K562 (cell line): Measurements from ENCODE around the gene ADCYAP1R1. TPM values are rescaled to one million over a fixed set of nuclear protein-coding genes. Genes with fewer than 3 reads are reported as not detected.
A peak's percentile ranks its signal among the peaks of the same experiment; 100 is the strongest.

Experiments
- ATAC-seq: fragments of 200-7000 bp; cut with Tn5 transposase; 3 replicates; pipeline ENCODE4 v1.9.1; 2020; ENCODE audit warnings: moderate library complexity
- BruUV-seq: library from RNA; stranded (reverse); fragments of 400-500 nt; replicated peaks from 2 replicates; lab custom pipeline; 2021; lab: Mats Ljungman, UMichigan
- CTCF ChIA-PET: fragments of 300-600 bp; formaldehyde crosslinking; extraction: SDS; loops from one replicate; lab custom pipeline; 2021; ENCODE audit warnings: low intra/inter-chr PET ratio; lab: Yijun Ruan, JAX
- POLR2A ChIA-PET: fragments of 300-600, 350-650 bp; sonication (Branson Sonifier 250); formaldehyde crosslinking; extraction: SDS; loops from one replicate; lab custom pipeline; 2021; ENCODE audit warnings: antibody characterized with exemption, inconsistent platforms; lab: Yijun Ruan, JAX
- DNase-seq, 4 experiments: peaks; one replicate each; pipeline versions ENCODE4 v3.0.0 to v3.0.0-alpha.2; 2011 to 2018; ENCODE audit warnings: low spot score in 3 of 4, mixed read lengths in 3 of 4; ENCODE audit errors: extremely low read depth in 1 of 4
- FAIRE-seq: peaks from 2 replicates; lab custom pipeline; 2011; peaks lifted over from hg19 to GRCh38; lab: Jason Lieb, UNC
- H2AFZ ChIP-seq: 2 replicates; pipeline ENCODE4 v1.6.0; 2011; ENCODE audit warnings: low read depth, low read length, control low read depth, inconsistent platforms
- H3K27ac ChIP-seq: fragments of 200-600 bp; 3 replicates; pipeline ENCODE4 v1.8.0; 2011; ENCODE audit warnings: low read depth, mild to moderate bottlenecking, control low read depth, inconsistent platforms, low read length, moderate library complexity, mixed read lengths; ENCODE audit errors: extremely low read depth
- H3K27me3 ChIP-seq, 2 experiments: fragments of 300-600 bp in 1 of 2; 2 replicates in 1 of 2; 3 replicates in 1 of 2; pipeline versions ENCODE4 v1.6.0 to v1.8.0; 2011; ENCODE audit warnings: inconsistent platforms in 2 of 2, low read length in 2 of 2, mild to moderate bottlenecking in 1 of 2, mixed read lengths in 1 of 2, moderate library complexity in 1 of 2; ENCODE audit not compliant: control insufficient read depth in 2 of 2, insufficient read depth in 2 of 2
- H3K36me3 ChIP-seq: fragments of 300-600 bp; 3 replicates; pipeline ENCODE4 v1.8.0; 2011; ENCODE audit warnings: mild to moderate bottlenecking, low read length, inconsistent platforms; ENCODE audit not compliant: control insufficient read depth, insufficient read depth
- H3K4me1 ChIP-seq, 2 experiments: fragments of 200-600 bp in 1 of 2; replicated peaks in 1 of 2; 2 replicates in 1 of 2; 3 replicates in 1 of 2; pipeline versions ENCODE4 v1.5.1 to v1.8.0; 2011; ENCODE audit warnings: inconsistent platforms in 2 of 2, low read length in 2 of 2, mild to moderate bottlenecking in 1 of 2, mixed read lengths in 1 of 2, moderate library complexity in 1 of 2; ENCODE audit not compliant: control insufficient read depth in 2 of 2, insufficient read depth in 2 of 2
- H3K4me2 ChIP-seq: 2 replicates; pipeline ENCODE4 v1.6.1; 2011; ENCODE audit warnings: low read length, control low read depth, inconsistent platforms, mixed read lengths; ENCODE audit not compliant: insufficient read depth
- H3K4me3 ChIP-seq: fragments of 200-600 bp; sonication (generic), shearing (Covaris generic); 2 replicates; pipeline ENCODE4 v1.5.1; 2016; ENCODE audit warnings: control low read depth, inconsistent platforms
- H3K79me2 ChIP-seq: fragments of 200-600 bp; 3 replicates; pipeline ENCODE4 v1.8.0; 2011; ENCODE audit warnings: low read length, inconsistent platforms; ENCODE audit not compliant: control insufficient read depth, insufficient read depth
- H3K9ac ChIP-seq, 2 experiments: 2 replicates each; pipeline versions ENCODE4 v1.6.0 to v1.6.1; 2011; ENCODE audit warnings: low read depth in 2 of 2, low read length in 2 of 2, control low read depth in 1 of 2, inconsistent platforms in 1 of 2, mild to moderate bottlenecking in 1 of 2, mixed read lengths in 1 of 2; ENCODE audit not compliant: insufficient read depth in 1 of 2
- H3K9me1 ChIP-seq: one replicate; pipeline ENCODE4 v1.6.0; 2011; ENCODE audit warnings: inconsistent platforms, mild to moderate bottlenecking, low read length, moderate library complexity; ENCODE audit not compliant: control insufficient read depth, insufficient read depth
- H3K9me3 ChIP-seq: replicated peaks from 2 replicates; pipeline ENCODE4 v1.5.1; 2011; ENCODE audit warnings: low read depth, low read length, inconsistent platforms; ENCODE audit not compliant: control insufficient read depth, insufficient read depth
- H4K20me1 ChIP-seq: replicated peaks from 2 replicates; pipeline ENCODE4 v1.6.1; 2011; ENCODE audit warnings: low read length, inconsistent platforms, mixed read lengths; ENCODE audit not compliant: control insufficient read depth, insufficient read depth
- KDM5B ChIP-seq: fragments of 200-600 bp; sonication (generic); IDR thresholded peaks from 2 replicates; pipeline ENCODE4 v1.6.1; 2012; ENCODE audit warnings: low read depth, mild to moderate bottlenecking, moderate library complexity, low read length, control low read depth, inconsistent platforms; ENCODE audit not compliant: insufficient replicate concordance
- KHSRP ChIP-seq: fragments of 450-650 bp; IDR thresholded peaks from 2 replicates; pipeline ENCODE4 v1.6.1; 2017
- NR3C1 ChIP-seq: sonication (generic); formaldehyde crosslinking; IDR thresholded peaks from 2 replicates; pipeline ENCODE4 v1.8.1; 2022; ENCODE audit warnings: missing genetic modification reagents
- RFX1 ChIP-seq: fragments of 450-650 bp; IDR thresholded peaks from 2 replicates; pipeline ENCODE4 v1.6.1; 2016; ENCODE audit warnings: mild to moderate bottlenecking, moderate library complexity
- SMAD3 ChIP-seq: fragments of 450-650 bp; formaldehyde crosslinking; conservative IDR thresholded peaks from 2 replicates; pipeline ENCODE4 v1.4.0; 2020; ENCODE audit warnings: mild to moderate bottlenecking
- ZNF12 ChIP-seq: sonication (generic); formaldehyde crosslinking; IDR thresholded peaks from 2 replicates; pipeline ENCODE4 v1.4.0; 2020; ENCODE audit warnings: mild to moderate bottlenecking, missing genetic modification reagents
- ZNF124 ChIP-seq: sonication (generic); formaldehyde crosslinking; IDR thresholded peaks from 2 replicates; pipeline ENCODE4 v1.8.1; 2022; ENCODE audit warnings: missing genetic modification reagents
- ZNF217 ChIP-seq: sonication (generic); formaldehyde crosslinking; IDR thresholded peaks from 2 replicates; pipeline ENCODE4 v1.8.0; 2022; ENCODE audit warnings: mild to moderate bottlenecking, missing genetic modification reagents
- WGBS: fragments of 100-300 bp; shearing (Covaris generic); methylation state at CpG from one replicate; pipeline ENCODE4 v1.1.6; 2016; ENCODE audit warnings: low coverage, mixed read lengths; ENCODE audit not compliant: insufficient coverage; ENCODE audit errors: missing lambda C conversion rate; 5-methylcytosine and 5-hydroxymethylcytosine counted together
- in situ Hi-C: fragments of 300-500 bp; cut with MboI; formaldehyde crosslinking; loops from 4 replicates; pipeline ENCODE4 v1.15.0; 2018; ENCODE audit warnings: inconsistent platforms, mixed read lengths
- intact Hi-C: fragments of 100-400 bp; cut with micrococcal nuclease; formaldehyde crosslinking; loops from 2 replicates; pipeline ENCODE4 v1.14.2; 2022
- polyA plus RNA-seq, 8 experiments: library from polyadenylated mRNA; depleted of rRNA in 4 of 8; stranded (reverse) in 5 of 8; unstranded in 3 of 8; fragments of >200 nt; fragmentation: Nextera tagmentation in 2 of 8; fragmentation: Illumina TruSeq in 1 of 8; extraction: Ambion mirVana in 2 of 8; extraction: Trizol in 1 of 8; gene quantifications; 2 replicates each; pipeline versions ENCODE4 v1.2.1 to v1.2.3, GENCODE V29; 2011 to 2014; ENCODE audit warnings: inconsistent platforms in 1 of 8, missing spikeins in 1 of 8
- total RNA-seq, 7 experiments: library from RNA; depleted of rRNA in 6 of 7; stranded (reverse); fragments of >200 nt in 6 of 7; fragmentation: Illumina TruSeq in 2 of 7; extraction: Trizol in 2 of 7; gene quantifications; 2 replicates each; pipeline versions ENCODE4 v1.2.1 to v1.2.3, GENCODE V29; 2011 to 2021; ENCODE audit warnings: low replicate concordance in 1 of 7
- TF ChIP-seq, protein P1 (sequence below): fragments of 250-450 bp; sonication (Bioruptor Pico); IDR thresholded peaks from 2 replicates; pipeline ENCODE4 v1.4.0; 2020; ENCODE audit warnings: mild to moderate bottlenecking
- TF ChIP-seq, protein P2 (sequence below): fragments of 250-450 bp; sonication (Bioruptor Pico); IDR thresholded peaks from 2 replicates; pipeline ENCODE4 v1.8.0; 2021; ENCODE audit warnings: moderate library complexity, mild to moderate bottlenecking, inconsistent platforms
- TF ChIP-seq, protein P3 (sequence below): sonication (generic); formaldehyde crosslinking; IDR thresholded peaks from 2 replicates; pipeline ENCODE4 v1.8.1; 2023; ENCODE audit warnings: mild to moderate bottlenecking, missing genetic modification reagents

ADCYAP1R1 gene
- total and polyA plus RNA-seq, 9 of the 15 experiments (the other 6 are each of a cell fraction or from before 2014, with no cell fraction given), result 0.03 to 0.07 TPM; not detected in 7

- Histone ChIP-seq H4K20me1 (0 out of 2 replicates have a peak, but pooled peaks cover 14% of the 10 kb centered on the region), H3K9me1 (peaks cover 4% of the 10 kb centered on the region), H3K4me3 (no peak overlapping the region), H3K4me1 (no peaks in the 10 kb centered on the region), H2AFZ (no peak overlapping the region), H3K79me2 (no peaks in the 10 kb centered on the region), H3K27ac (no peak overlapping the region), H3K4me2 (no peak overlapping the region), H3K9ac (no peak overlapping the region), H3K27me3 (peaks cover 0 to 11% of the 10 kb centered on the region in 2 experiments; a peak in 2 of 5 replicates), H3K9me3 (no peaks in the 10 kb centered on the region), H3K36me3 (no peaks in the 10 kb centered on the region)
- BruUV-seq, result no TSS peak
- POLR2A ChIA-PET, result interaction anchor here (1.5 kb wide), 1 partner anchor 9 kb away, joined by 4 read pairs; no protein-coding TSS in a partner anchor
- 0% methylated on average over 5 of the region's 5 CpGs for WGBS
- CTCF ChIA-PET, result no interaction called here
- in situ Hi-C loops (no loop called here), intact Hi-C loops (no loop called here)
- TF ChIP-seq RFX1 (0 out of 2 replicates have a peak, but pooled peaks have one; percentile 1), KDM5B (no peak)
- ATAC-seq, result no peak
- FAIRE-seq, result no peak
- no peak for DNase-seq
Measured at GRCh38 chr7:31017721-31018120, 34.4 kb upstream of the ADCYAP1R1 start.

DNA sequence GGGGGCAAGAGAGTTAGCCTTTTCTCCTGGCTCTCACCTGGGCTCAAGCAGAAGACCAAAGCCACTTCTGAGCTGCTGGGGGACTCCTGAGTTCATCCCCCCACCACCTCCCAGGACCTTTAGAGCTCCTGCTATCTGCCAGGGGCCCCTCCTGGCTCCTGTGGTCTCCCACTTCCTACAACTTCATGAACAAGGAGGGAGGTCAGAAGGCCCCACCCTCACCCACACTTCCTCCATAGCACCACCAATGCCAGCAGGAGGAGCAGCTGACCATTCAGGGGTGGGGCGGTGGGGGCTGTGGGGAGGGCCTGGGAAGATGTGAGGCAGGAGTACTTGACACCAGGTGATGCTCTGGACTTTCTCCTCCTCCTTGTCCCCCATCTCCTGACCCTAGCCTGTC lies 32.6 kb upstream of the ADCYAP1R1 start:
- 0% methylated on average over 1 of the region's 1 CpG for WGBS
- intact Hi-C loops (no loop called here), in situ Hi-C loops (no loop called here)
- no peaks in the 10 kb centered on the region for H3K79me2 ChIP-seq
- ChIA-PET POLR2A (interaction anchor here (1.6 kb wide), 1 partner anchor 18 kb away, joined by 4 read pairs; no protein-coding TSS in a partner anchor), CTCF (no interaction called here)
- no peak overlapping the region for H3K27ac ChIP-seq
- H3K9me1 ChIP-seq, result peaks cover 4% of the 10 kb centered on the region
- no peaks in the 10 kb centered on the region for H3K36me3 ChIP-seq
- H2AFZ ChIP-seq, result no peak overlapping the region
- no peak for DNase-seq
- no peak overlapping the region for H3K9ac ChIP-seq
- H4K20me1 ChIP-seq, result 0 out of 2 replicates have a peak, but pooled peaks cover 14% of the 10 kb centered on the region
- BruUV-seq, result no TSS peak
- no peak overlapping the region for H3K4me2 ChIP-seq
- no peaks in the 10 kb centered on the region for H3K9me3 ChIP-seq
- ATAC-seq, result no peak
- H3K4me3 ChIP-seq, result no peak overlapping the region
- no peak for FAIRE-seq
- no peaks in the 10 kb centered on the region for H3K4me1 ChIP-seq
- peaks cover 0 to 7% of the 10 kb centered on the region in 2 experiments; a peak in 2 of 5 replicates for H3K27me3 ChIP-seq
- TF ChIP-seq, protein P1, sequence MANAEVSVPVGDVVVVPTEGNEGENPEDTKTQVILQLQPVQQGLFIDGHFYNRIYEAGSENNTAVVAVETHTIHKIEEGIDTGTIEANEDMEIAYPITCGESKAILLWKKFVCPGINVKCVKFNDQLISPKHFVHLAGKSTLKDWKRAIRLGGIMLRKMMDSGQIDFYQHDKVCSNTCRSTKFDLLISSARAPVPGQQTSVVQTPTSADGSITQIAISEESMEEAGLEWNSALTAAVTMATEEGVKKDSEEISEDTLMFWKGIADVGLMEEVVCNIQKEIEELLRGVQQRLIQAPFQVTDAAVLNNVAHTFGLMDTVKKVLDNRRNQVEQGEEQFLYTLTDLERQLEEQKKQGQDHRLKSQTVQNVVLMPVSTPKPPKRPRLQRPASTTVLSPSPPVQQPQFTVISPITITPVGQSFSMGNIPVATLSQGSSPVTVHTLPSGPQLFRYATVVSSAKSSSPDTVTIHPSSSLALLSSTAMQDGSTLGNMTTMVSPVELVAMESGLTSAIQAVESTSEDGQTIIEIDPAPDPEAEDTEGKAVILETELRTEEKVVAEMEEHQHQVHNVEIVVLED (CRISPR knock-in tag), result no peak
- TF ChIP-seq, protein P2, sequence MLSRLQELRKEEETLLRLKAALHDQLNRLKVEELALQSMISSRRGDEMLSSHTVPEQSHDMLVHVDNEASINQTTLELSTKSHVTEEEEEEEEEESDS (CRISPR knock-in tag), result no peak
- no peak for TF ChIP-seq SMAD3 (CRISPR knock-in tag)
- no peak for TF ChIP-seq NR3C1
- no peak for TF ChIP-seq KHSRP
- TF ChIP-seq ZNF217, result no peak
- TF ChIP-seq ZNF12 (CRISPR knock-in tag), result no peak
- TF ChIP-seq ZNF124 (CRISPR knock-in tag), result no peak
- TF ChIP-seq, protein P3, sequence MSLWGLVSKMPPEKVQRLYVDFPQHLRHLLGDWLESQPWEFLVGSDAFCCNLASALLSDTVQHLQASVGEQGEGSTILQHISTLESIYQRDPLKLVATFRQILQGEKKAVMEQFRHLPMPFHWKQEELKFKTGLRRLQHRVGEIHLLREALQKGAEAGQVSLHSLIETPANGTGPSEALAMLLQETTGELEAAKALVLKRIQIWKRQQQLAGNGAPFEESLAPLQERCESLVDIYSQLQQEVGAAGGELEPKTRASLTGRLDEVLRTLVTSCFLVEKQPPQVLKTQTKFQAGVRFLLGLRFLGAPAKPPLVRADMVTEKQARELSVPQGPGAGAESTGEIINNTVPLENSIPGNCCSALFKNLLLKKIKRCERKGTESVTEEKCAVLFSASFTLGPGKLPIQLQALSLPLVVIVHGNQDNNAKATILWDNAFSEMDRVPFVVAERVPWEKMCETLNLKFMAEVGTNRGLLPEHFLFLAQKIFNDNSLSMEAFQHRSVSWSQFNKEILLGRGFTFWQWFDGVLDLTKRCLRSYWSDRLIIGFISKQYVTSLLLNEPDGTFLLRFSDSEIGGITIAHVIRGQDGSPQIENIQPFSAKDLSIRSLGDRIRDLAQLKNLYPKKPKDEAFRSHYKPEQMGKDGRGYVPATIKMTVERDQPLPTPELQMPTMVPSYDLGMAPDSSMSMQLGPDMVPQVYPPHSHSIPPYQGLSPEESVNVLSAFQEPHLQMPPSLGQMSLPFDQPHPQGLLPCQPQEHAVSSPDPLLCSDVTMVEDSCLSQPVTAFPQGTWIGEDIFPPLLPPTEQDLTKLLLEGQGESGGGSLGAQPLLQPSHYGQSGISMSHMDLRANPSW, result no peak
